Measurements from ENCODE around the gene MRPL55. TPM values are rescaled to one million over a fixed set of nuclear protein-coding genes. Genes with fewer than 3 reads are reported as not detected.

MRPL55 gene
- total and polyA plus RNA-seq, 2 of the 13 experiments (the other 11 are each of a cell fraction or from before 2014, with no cell fraction given): 58.6 to 92.9 TPM

DNA sequence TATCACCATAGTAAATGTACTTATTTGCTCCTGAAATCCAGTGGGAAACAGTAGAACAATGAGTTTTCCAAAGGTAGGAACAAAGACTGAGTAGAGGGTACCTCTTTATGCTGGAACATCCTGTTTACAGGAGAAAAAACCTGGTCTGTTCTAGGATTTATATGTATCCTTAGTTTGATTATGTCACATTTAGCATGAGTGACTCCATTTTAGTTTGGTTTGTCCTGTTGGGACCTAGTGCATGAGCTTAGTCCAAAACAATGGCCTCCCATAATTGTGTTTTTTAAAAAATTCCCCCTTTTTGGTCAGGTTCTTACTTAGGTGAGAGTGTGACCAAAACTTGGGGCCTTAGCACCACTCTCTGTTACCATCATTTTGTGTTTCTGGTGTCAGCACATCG lies 3.5 kb upstream of the MRPL55 start (continued):
- TF ChIP-seq, protein P1, sequence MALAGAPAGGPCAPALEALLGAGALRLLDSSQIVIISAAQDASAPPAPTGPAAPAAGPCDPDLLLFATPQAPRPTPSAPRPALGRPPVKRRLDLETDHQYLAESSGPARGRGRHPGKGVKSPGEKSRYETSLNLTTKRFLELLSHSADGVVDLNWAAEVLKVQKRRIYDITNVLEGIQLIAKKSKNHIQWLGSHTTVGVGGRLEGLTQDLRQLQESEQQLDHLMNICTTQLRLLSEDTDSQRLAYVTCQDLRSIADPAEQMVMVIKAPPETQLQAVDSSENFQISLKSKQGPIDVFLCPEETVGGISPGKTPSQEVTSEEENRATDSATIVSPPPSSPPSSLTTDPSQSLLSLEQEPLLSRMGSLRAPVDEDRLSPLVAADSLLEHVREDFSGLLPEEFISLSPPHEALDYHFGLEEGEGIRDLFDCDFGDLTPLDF (CRISPR knock-in tag; IDR thresholded peaks at IDR 0.05): no peak
- TF ChIP-seq TAF15 (IDR thresholded peaks at IDR 0.05; ENCODE audit: low read depth, low read length, poor library complexity, severe bottlenecking): no peak

DNA sequence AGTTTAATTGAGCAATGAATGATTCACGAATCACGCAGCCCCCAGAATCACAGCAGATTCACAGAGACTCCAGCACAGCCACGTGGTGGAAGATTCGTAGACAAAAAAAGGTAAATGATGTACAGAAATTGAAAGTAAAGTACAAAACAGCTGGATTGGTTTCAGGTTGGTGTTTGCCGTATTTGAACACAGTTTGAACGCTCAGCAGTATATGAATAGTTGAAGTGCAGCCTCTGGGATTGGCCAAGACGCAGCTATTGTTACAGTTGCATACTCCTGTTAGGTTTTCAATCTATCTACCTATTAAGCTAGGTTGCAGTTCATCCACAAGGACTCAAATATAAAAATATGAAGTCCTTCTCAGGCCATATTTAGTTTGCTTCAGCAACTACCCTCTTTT lies 3.1 kb upstream of the MRPL55 start:
- Histone ChIP-seq H3K27ac (ENCODE audit: extremely low read length, insufficient read depth, low read length) (no peak overlapping the region), H3K79me2 (ENCODE audit: insufficient read depth, low read length) (peaks cover 18% of the 10 kb centered on the region), H3K27me3 (ENCODE audit: control insufficient read depth in 1 of 2, insufficient read depth in 2 of 2, low read length in 2 of 2) (no peaks in the 10 kb centered on the region; a peak in 1 of 5 replicates), H3K9me3 (ENCODE audit: low read length) (peaks cover 5% of the 10 kb centered on the region; the same call in 1 of the 2 replicates), H3K4me1 (ENCODE audit: insufficient read depth, low read length) (peaks cover 45% of the 10 kb centered on the region), H3K4me2 (ENCODE audit: low read depth, low read length) (no peak overlapping the region), H3K9ac (ENCODE audit: insufficient read depth, low read depth, low read length) (no peak overlapping the region), H3K4me3 (replicated peaks in 1 of 3; ENCODE audit: insufficient read depth in 1 of 3, low read depth in 2 of 3, low read length in 3 of 3) (no peak overlapping the region), H4K20me1 (ENCODE audit: insufficient read depth, low read length) (no peaks in the 10 kb centered on the region), H3K36me3 (replicated peaks in 1 of 2; ENCODE audit: control insufficient read depth in 1 of 2, insufficient read depth in 2 of 2, low read length in 2 of 2) (0 out of 5 replicates have a peak, but pooled peaks cover 0 to 2% of the 10 kb centered on the region in 2 experiments), H2AFZ (ENCODE audit: low read length) (no peak overlapping the region)
- 94% methylated on average over 7 of the region's 7 CpGs for WGBS (ENCODE audit: low lambda C conversion rate)
- BruUV-seq (replicated peaks): no TSS peak
- intact Hi-C loops (cut with micrococcal nuclease; ENCODE audit: unreplicated experiment) (no loop called here), in situ Hi-C loops (cut with HindIII; ENCODE audit: extremely low pct_ligation_motif_present, low pct_unique_long_range_greater_than_20kb) (no loop called here)
- FAIRE-seq (no peak), DNase-seq (ENCODE audit: low spot score) (no peak), ATAC-seq (no peak)
- ChIA-PET POLR2A (interaction anchor here (0.8 kb wide), 1 partner anchor 53 kb away, joined by 3 read pairs; the partner anchor contains the start of gene IBA57), CTCF (ENCODE audit: low intra/inter-chr PET ratio, low total read pairs) (no interaction called here)
- TF ChIP-seq, protein P2, sequence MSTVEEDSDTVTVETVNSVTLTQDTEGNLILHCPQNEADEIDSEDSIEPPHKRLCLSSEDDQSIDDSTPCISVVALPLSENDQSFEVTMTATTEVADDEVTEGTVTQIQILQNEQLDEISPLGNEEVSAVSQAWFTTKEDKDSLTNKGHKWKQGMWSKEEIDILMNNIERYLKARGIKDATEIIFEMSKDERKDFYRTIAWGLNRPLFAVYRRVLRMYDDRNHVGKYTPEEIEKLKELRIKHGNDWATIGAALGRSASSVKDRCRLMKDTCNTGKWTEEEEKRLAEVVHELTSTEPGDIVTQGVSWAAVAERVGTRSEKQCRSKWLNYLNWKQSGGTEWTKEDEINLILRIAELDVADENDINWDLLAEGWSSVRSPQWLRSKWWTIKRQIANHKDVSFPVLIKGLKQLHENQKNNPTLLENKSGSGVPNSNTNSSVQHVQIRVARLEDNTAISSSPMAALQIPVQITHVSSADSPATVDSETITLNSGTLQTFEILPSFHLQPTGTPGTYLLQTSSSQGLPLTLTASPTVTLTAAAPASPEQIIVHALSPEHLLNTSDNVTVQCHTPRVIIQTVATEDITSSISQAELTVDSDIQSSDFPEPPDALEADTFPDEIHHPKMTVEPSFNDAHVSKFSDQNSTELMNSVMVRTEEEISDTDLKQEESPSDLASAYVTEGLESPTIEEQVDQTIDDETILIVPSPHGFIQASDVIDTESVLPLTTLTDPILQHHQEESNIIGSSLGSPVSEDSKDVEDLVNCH (CRISPR knock-in tag; IDR thresholded peaks at IDR 0.05): no peak
- TF ChIP-seq ASH2L (IDR thresholded peaks at IDR 0.05; ENCODE audit: insufficient read length, low read depth, low read length) (no peak), ZNF282 (IDR thresholded peaks at IDR 0.05; ENCODE audit: partially characterized antibody) (no peak), KDM5A (IDR thresholded peaks at IDR 0.05; ENCODE audit: borderline replicate concordance, low read length) (no peak), ZNF335 (CRISPR knock-in tag; IDR thresholded peaks at IDR 0.05) (no peak), TSC22D2 (CRISPR knock-in tag; IDR thresholded peaks at IDR 0.05; ENCODE audit: borderline replicate concordance) (no peak), HDAC1 (CRISPR knock-in tag; IDR thresholded peaks at IDR 0.05) (no peak), ZNF160 (CRISPR knock-in tag; IDR thresholded peaks at IDR 0.05) (no peak)
- TF ChIP-seq, protein P3, sequence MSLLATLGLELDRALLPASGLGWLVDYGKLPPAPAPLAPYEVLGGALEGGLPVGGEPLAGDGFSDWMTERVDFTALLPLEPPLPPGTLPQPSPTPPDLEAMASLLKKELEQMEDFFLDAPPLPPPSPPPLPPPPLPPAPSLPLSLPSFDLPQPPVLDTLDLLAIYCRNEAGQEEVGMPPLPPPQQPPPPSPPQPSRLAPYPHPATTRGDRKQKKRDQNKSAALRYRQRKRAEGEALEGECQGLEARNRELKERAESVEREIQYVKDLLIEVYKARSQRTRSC (CRISPR knock-in tag; IDR thresholded peaks at IDR 0.05; ENCODE audit: low read depth): no peak
- TF ChIP-seq, protein P4, sequence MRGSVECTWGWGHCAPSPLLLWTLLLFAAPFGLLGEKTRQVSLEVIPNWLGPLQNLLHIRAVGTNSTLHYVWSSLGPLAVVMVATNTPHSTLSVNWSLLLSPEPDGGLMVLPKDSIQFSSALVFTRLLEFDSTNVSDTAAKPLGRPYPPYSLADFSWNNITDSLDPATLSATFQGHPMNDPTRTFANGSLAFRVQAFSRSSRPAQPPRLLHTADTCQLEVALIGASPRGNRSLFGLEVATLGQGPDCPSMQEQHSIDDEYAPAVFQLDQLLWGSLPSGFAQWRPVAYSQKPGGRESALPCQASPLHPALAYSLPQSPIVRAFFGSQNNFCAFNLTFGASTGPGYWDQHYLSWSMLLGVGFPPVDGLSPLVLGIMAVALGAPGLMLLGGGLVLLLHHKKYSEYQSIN (CRISPR knock-in tag; IDR thresholded peaks at IDR 0.05; ENCODE audit: borderline replicate concordance): no peak
- TF ChIP-seq, protein P5, sequence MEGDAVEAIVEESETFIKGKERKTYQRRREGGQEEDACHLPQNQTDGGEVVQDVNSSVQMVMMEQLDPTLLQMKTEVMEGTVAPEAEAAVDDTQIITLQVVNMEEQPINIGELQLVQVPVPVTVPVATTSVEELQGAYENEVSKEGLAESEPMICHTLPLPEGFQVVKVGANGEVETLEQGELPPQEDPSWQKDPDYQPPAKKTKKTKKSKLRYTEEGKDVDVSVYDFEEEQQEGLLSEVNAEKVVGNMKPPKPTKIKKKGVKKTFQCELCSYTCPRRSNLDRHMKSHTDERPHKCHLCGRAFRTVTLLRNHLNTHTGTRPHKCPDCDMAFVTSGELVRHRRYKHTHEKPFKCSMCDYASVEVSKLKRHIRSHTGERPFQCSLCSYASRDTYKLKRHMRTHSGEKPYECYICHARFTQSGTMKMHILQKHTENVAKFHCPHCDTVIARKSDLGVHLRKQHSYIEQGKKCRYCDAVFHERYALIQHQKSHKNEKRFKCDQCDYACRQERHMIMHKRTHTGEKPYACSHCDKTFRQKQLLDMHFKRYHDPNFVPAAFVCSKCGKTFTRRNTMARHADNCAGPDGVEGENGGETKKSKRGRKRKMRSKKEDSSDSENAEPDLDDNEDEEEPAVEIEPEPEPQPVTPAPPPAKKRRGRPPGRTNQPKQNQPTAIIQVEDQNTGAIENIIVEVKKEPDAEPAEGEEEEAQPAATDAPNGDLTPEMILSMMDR (CRISPR knock-in tag; IDR thresholded peaks at IDR 0.05): no peak
- TF ChIP-seq, protein P6, sequence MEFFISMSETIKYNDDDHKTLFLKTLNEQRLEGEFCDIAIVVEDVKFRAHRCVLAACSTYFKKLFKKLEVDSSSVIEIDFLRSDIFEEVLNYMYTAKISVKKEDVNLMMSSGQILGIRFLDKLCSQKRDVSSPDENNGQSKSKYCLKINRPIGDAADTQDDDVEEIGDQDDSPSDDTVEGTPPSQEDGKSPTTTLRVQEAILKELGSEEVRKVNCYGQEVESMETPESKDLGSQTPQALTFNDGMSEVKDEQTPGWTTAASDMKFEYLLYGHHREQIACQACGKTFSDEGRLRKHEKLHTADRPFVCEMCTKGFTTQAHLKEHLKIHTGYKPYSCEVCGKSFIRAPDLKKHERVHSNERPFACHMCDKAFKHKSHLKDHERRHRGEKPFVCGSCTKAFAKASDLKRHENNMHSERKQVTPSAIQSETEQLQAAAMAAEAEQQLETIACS (CRISPR knock-in tag; IDR thresholded peaks at IDR 0.05): no peak

Measured in HepG2 (cell line).